Breast epithelium (tissue), 4 donors: ENCODE data around the gene RABGAP1L. TPM values are rescaled to one million over a fixed set of nuclear protein-coding genes. Genes with fewer than 3 reads are reported as not detected.
"Not testable (repeated sequence)": the region's sequence is repeated elsewhere in the genome, so short reads cannot be mapped to it uniquely, and the experiment has no call there.

Experiments
- DNase-seq, 2 donors: peaks; one replicate each; pipeline ENCODE4 v3.0.0-alpha.2; 2019; ENCODE audit warnings: low spot score in 2 of 2
- H3K27ac ChIP-seq, 2 donors: fragments of 200-600 bp; sonication (generic) in 1 of 2; one replicate each; pipeline ENCODE4 v1.5.1; 2016 to 2019; ENCODE audit warnings: mild to moderate bottlenecking in 1 of 2
- H3K27me3 ChIP-seq, 2 donors: fragments of 200-600 bp; sonication (generic) in 1 of 2; one replicate each; pipeline versions ENCODE4 v1.5.1 to v1.6.0; 2017 to 2019; ENCODE audit warnings: control low read depth in 1 of 2, mild to moderate bottlenecking in 1 of 2
- H3K36me3 ChIP-seq: fragments of 200-600 bp; one replicate; pipeline ENCODE4 v1.5.1; 2019
- H3K4me1 ChIP-seq, 2 donors: fragments of 200-600 bp; sonication (generic); one replicate each; pipeline ENCODE4 v1.5.1; 2016 to 2019; ENCODE audit warnings: control low read depth in 1 of 2
- H3K4me3 ChIP-seq, 3 donors: fragments of 200-600 bp; sonication (generic); 1 replicate in 2 of 3; 2 replicates in 1 of 3; pipeline ENCODE4 v1.5.1; 2016 to 2019; ENCODE audit warnings: mild to moderate bottlenecking in 3 of 3, moderate library complexity in 2 of 3
- H3K9me3 ChIP-seq, 2 donors: fragments of 200-600 bp; sonication (generic) in 1 of 2; one replicate each; pipeline ENCODE4 v1.5.1; 2016 to 2019; ENCODE audit warnings: control low read depth in 1 of 2
- CTCF ChIP-seq, 3 donors: fragments of 450-650 bp; IDR thresholded peaks; one replicate each; pipeline ENCODE4 v1.5.1; 2016 to 2017; ENCODE audit warnings: antibody characterized with exemption in 3 of 3, mild to moderate bottlenecking in 3 of 3, moderate library complexity in 3 of 3
- POLR2A ChIP-seq: fragments of 450-650 bp; IDR thresholded peaks from one replicate; pipeline ENCODE4 v1.6.1; 2016; ENCODE audit warnings: antibody characterized with exemption, mild to moderate bottlenecking, moderate library complexity
- POLR2AphosphoS5 ChIP-seq, 3 donors: sonication (generic); formaldehyde crosslinking; IDR thresholded peaks; one replicate each; pipeline ENCODE4 v1.6.1; 2017; ENCODE audit warnings: antibody characterized with exemption in 3 of 3
- intact Hi-C: fragments of 100-400 bp; cut with DNase I; formaldehyde crosslinking; loops from one replicate; pipeline ENCODE4 v1.15.1; 2023; ENCODE audit warnings: low total_unique reads
- total RNA-seq, 3 donors: library from RNA; depleted of rRNA; stranded (reverse); fragments of >200 nt; gene quantifications; one replicate each; pipeline ENCODE4 v1.1.0, GENCODE V29; 2016

Gene RABGAP1L
- total RNA-seq, 3 donors from 2014 or later = 41.3 to 83.7 (median 49.5) TPM

DNA sequence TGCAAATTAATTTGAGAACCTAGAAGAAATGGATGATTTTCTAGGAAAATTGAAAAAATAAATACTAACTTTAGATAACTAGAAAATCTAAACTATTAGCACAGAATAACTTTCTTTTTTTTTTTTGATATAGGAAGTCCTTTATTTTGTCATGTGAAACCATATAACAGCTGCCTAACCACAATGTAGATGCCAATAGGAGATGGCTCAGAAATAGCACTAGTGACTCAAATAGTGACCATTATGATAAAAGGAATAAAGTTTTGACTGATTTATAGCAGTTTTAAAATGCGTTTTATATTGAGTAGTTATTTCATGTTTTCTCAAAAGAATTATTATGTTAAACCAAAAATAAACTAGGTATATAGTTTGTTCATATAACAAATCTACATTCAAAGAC lies 682.4 kb downstream of the RABGAP1L start:
- Histone ChIP-seq H3K27me3 (no peaks in the 10 kb centered on the region), H3K4me3 (no peak overlapping the region), H3K36me3 (no peaks in the 10 kb centered on the region), H3K9me3 (no peaks in the 10 kb centered on the region), H3K4me1 (no peaks in the 10 kb centered on the region), H3K27ac (no peak overlapping the region)
- intact Hi-C loops = no loop called here
- TF ChIP-seq POLR2A (no peak), POLR2AphosphoS5 (IDR thresholded peaks at IDR 0.05) (no peak), CTCF (IDR thresholded peaks at IDR 0.05) (no peak)
- no peak for DNase-seq

DNA sequence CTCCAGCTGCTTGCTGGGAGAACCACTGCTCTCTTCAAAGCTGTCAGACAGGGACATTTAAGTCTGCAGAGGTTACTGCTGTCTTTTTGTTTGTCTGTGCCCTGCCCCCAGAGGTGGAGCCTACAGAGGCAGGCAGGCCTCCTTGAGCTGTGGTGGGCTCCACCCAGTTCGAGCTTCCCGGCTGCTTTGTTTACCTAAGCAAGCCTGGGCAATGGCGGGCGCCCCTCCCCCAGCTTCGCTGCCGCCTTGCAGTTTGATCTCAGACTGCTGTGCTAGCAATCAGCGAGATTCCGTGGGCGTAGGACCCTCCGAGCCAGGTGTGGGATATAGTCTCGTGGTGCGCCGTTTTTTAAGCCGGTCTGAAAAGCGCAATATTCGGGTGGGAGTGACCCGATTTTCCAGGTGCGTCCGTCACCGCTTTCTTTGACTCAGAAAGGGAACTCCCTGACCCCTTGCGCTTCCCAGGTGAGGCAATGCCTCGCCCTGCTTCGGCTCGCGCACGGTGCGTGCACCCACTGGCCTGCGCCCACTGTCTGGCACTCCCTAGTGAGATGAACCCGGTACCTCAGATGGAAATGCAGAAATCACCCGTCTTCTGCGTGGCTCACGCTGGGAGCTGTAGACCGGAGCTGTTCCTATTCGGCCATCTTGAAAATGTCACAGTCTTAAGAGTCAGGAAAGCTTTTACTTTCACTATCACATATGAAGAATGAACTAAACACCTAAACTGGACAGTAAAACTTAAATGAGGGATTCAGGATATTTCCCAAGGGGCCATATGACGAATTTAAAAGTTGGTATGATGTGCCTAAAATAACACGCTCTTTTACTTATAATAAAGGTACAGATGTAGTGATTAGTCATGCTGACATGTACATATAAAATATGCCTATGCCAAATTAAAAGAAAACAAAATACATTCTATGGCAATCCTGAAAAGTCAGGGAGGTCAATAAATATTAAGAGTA lies 689.6 kb downstream of the RABGAP1L start:
- H3K27me3 ChIP-seq, H3K4me3 ChIP-seq, H3K4me1 ChIP-seq, DNase-seq, intact Hi-C loops, H3K27ac ChIP-seq, H3K9me3 ChIP-seq, H3K36me3 ChIP-seq: not testable (repeated sequence)

DNA sequence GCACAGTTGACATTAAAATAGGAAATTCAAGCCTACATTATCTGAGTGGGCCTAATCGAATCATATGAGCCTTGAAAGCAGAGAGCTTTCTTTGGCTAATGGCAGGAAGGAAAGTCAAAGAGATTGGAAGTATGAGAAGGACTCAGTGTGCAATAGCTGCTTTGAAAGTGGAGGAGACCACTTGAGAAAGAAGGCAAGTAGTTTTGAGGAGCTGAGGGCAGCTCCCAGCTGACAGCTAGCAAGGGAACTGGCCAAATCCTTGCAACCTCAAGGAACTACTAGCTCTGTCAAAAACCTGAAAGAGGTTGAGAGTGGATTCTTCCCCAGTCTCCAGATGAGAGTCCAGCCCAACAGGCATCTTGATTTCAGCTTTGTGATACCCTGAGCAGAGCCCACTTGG lies 691.4 kb downstream of the RABGAP1L start:
- no peak for DNase-seq
- Histone ChIP-seq H3K27ac (no peak overlapping the region), H3K4me1 (no peaks in the 10 kb centered on the region), H3K27me3 (no peaks in the 10 kb centered on the region), H3K9me3 (no peaks in the 10 kb centered on the region), H3K36me3 (no peaks in the 10 kb centered on the region), H3K4me3 (no peak overlapping the region)
- intact Hi-C loops = no loop called here
- no peak for TF ChIP-seq POLR2A
- TF ChIP-seq POLR2AphosphoS5 (IDR thresholded peaks at IDR 0.05) = no peak
- no peak for TF ChIP-seq CTCF (IDR thresholded peaks at IDR 0.05)

DNA sequence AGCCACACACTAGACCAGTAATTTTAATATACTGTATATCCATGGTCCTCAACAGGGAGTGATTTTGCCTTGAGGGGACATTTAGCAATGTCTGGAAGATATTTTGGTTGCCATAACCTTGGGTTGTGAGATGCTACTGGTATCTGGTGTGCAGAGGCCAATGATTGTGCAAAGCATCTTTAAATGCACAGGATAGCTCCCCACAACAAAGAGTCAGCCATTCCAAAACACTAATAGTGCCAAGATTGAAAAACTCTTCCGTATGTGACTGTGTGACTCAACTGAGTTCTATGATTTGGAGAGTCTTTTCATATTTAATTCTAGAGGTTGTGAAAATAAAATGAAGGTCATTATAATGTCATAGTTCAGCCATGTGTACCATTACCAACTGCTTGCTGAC lies 699.0 kb downstream of the RABGAP1L start:
- Histone ChIP-seq H3K36me3 (no peaks in the 10 kb centered on the region), H3K4me3 (no peak overlapping the region), H3K27me3 (no peaks in the 10 kb centered on the region), H3K4me1 (no peaks in the 10 kb centered on the region), H3K9me3 (no peaks in the 10 kb centered on the region), H3K27ac (no peak overlapping the region)
- intact Hi-C loops = no loop called here
- TF ChIP-seq POLR2A (no peak), CTCF (IDR thresholded peaks at IDR 0.05) (no peak), POLR2AphosphoS5 (IDR thresholded peaks at IDR 0.05) (no peak)
- DNase-seq = no peak

- no peak overlapping the region for H3K27ac ChIP-seq
- no peaks in the 10 kb centered on the region for H3K9me3 ChIP-seq
- no peak for DNase-seq
- H3K27me3 ChIP-seq = no peaks in the 10 kb centered on the region
- H3K4me1 ChIP-seq = no peaks in the 10 kb centered on the region
- no peak overlapping the region for H3K4me3 ChIP-seq
- no peaks in the 10 kb centered on the region for H3K36me3 ChIP-seq
- TF ChIP-seq CTCF (IDR thresholded peaks at IDR 0.05) (no peak), POLR2AphosphoS5 (IDR thresholded peaks at IDR 0.05) (no peak), POLR2A (no peak)
- intact Hi-C loops = no loop called here
Observed at GRCh38 chr1:174870319-174870718, 711.0 kb downstream of the RABGAP1L start.
